Daoy (cell line): ENCODE measurements around the gene LDAH. TPM values are rescaled to one million over a fixed set of nuclear protein-coding genes. Genes with fewer than 3 reads are reported as not detected.

ENCODE experiments used
- DNase-seq: peaks from one replicate; pipeline ENCODE4 v3.0.0-alpha.2; 2015; ENCODE audit warnings: low read depth
- total RNA-seq: library from RNA; depleted of rRNA; stranded (reverse); fragments of >200 nt; shearing (Covaris generic); gene quantifications from 2 replicates; pipeline ENCODE4 v1.2.3, GENCODE V29; 2014

LDAH gene
- total RNA-seq, 1 experiment from 2014 or later, result 24.5 TPM

DNA sequence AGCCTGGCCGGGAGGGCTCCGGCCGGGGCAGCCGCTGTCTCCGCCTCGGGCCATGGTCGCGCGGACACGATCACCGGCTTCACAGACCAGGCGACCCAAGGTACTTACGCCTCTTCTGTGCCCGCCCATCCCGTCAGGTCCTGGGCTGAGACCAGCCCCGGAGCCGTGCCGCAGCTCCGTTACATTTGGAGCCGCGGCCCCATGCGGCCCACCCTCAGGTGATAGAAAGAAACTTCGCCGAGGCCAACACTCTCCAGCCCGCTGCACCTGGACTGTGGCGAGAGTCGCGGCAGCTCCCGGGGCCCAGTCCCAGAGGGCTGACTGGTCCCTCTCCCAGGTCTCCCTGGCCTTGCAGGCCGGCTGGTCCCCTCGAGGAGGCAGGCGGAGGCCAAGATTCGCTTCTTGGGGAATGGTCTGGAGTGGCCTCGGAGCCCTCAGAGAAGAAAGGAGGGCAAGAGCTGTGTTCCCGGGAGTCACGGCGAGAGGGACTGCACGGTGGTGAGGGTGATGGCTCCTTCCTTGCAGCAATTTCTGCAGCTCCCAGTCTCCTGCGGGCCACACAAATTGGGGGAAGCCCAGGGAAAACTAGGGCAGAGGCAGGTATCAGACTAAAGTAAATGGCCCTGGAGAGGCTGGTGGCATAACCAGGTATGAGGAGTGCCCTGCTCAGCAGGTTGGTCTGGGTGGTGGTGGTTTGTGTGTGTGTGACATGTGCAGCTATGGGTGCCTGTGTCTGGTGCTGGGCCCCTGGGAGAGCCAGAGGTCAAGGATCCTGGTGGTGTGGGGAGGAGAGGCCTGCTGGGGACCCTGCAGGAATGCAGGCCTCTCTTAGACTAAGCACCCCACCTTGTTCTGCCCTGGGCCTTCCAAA, 155.1 kb downstream of the LDAH start:
- DNase-seq, result no peak

DNA sequence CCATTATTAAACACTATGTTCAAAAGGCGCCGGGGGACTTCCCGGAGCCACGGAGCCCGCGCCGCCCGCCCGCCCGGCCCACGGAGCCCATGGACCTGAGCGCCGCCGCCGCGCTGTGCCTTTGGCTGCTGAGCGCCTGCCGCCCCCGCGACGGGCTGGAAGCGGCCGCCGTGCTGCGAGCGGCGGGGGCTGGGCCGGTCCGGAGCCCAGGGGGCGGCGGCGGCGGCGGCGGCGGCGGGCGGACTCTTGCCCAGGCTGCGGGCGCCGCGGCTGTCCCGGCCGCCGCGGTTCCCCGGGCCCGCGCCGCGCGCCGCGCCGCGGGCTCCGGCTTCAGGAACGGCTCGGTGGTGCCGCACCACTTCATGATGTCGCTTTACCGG, 155.8 kb downstream of the LDAH start:
- DNase-seq, result no peak

DNA sequence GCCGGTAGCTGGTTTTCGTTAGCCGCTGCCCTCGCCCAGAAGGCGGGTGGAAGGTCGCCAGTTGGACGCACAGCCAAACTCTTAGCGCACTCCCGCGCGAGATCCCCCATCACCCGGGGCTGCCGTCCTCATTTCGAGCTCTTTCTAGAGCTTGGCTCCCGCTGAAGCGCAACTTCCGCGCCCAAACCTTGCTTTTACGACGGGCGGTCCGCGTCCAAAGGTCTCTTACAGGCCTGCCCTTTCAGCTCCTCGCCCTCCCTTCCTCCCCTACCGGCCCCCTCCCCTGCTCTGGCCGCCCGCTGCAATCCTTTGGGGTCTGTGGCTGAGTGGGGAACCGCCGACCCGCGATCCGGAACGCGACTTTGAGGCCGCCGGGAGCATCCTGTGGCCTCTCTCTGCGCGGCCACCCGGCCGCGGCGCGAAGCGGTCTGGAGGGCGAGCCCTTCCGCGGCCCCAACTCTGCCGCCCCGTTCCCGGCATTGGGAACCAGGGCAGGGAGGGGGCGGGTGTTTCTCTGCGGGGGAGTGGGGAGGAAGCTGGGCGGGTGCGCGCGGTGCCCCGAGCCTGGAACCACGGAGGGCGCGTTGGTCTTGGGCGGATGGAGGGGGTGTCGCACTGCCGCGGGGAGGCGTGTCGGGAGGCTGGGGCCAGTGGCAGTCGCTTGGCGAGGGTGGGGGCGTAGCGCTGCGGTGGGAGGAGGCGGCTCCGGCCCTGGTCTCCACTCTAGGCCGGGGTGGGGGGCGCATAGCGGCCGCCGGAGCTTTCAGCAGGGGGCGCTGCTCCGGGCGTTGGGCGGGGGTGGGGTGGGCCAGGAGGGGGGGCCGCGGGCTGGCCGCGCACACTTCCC, 156.4 kb downstream of the LDAH start, which contains the start of gene GDF7:
GDF7 (plus strand) TSS at position 841 of the 847 bp plus-strand sequence. CDS start 96 bp downstream, outside the sequence.
- DNase-seq, result peak; percentile 37

DNA sequence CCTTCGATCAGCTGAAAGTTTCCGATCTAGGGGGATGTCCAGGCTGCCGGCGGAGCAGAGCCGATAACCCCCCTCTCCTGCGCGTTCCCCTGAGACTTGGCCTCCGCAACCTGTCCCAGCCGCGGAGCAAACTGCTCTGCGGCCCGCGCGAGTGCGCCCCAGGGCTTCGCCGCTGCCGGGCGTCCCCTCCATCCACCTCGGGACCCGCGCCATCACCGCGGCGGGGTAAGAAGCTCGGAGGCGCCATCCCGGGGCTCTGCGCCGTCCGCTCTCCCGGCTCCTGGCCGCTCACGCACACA, 156.9 kb downstream of the LDAH start:
- DNase-seq, result peak; percentile 35

DNA sequence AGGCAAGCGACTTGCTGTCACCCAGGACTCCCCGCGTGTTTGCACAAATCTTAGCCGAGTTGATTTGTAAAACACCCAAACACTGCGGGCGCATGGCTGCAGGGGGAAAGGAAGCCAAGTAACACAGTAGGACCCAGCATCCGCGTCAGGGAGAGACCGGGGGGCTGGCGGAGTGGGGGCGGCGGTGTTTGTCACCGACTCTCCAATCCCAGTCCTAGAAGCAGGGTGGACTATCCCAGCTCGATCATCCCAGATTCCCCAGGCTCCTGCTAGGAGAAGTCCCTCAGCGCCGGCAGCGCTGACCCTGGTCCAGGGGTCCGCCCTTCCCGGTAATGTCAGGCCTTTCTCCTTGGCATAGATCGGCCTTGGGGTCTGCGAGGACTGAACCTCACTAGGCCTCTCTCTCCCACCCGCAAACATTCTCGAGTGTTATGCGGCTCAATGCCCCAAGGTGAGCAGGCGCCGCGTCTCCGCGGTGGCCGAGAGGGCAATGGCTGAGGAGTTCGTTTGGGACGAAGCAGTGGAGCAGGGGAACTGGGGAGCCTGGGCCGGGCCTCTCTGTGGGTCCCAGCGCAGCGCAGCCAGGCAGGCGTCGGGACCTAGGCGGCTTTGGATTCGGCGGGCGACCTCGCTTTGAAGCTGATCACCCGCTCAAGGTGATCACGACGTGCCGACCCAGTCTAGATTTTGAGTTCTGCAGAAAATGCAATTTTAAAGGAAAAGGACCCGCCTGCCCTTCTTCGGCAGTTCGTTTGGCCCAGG, 157.5 kb downstream of the LDAH start:
- no peak for DNase-seq

DNA sequence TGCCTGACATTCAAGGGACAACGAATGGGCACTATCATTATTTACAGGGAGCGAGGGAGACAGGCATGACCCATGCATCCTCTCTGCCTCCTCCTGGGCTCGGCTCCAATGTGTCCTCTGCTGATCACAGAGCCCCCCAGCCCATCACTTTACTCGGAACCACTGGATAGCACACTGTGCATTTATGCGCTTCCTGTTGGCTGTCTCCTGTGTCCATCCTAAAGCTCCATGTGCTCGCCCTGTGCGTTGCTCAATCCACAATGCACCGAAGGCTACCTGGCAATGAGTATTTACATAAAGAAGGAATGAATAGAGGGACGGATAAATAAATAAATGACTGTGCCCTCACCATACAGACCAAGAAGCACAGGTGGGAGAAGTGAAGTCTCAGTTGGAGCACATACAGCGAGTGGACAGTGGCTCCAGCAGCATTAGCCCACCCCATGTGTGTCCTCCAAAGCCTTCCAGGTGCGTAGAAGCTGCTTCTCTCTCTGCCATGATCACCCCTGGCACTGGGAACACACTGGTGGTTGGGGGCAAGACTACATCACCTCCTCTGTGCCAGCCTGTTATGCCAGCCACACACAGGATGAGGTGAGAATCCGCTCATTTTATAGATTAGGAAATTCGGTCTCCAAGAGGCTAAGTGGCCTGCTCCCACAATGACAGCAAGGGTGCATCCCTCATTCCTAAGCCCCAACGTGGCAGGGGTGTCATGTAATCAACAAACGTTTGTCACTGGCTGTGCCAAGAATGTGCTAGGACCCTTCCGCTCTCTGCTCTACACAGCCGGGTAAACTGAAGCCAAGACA, 158.3 kb downstream of the LDAH start:
- no peak for DNase-seq

DNA sequence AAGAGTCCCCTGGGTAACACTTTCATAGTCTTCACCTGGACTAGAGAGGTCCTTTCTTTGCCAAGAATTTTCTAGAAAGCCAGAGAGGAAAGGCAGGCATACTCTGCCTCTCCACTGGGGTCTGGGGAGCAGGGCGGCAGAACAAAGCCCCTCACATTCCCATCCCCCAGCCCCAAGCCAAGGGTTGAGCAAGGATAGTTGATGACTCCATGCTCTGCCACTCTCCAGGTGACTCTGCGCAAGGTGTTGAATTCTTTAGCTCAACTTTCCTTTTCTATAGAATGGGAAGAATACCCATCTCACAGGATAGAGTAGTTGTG, 158.9 kb downstream of the LDAH start:
- DNase-seq, result no peak

DNA sequence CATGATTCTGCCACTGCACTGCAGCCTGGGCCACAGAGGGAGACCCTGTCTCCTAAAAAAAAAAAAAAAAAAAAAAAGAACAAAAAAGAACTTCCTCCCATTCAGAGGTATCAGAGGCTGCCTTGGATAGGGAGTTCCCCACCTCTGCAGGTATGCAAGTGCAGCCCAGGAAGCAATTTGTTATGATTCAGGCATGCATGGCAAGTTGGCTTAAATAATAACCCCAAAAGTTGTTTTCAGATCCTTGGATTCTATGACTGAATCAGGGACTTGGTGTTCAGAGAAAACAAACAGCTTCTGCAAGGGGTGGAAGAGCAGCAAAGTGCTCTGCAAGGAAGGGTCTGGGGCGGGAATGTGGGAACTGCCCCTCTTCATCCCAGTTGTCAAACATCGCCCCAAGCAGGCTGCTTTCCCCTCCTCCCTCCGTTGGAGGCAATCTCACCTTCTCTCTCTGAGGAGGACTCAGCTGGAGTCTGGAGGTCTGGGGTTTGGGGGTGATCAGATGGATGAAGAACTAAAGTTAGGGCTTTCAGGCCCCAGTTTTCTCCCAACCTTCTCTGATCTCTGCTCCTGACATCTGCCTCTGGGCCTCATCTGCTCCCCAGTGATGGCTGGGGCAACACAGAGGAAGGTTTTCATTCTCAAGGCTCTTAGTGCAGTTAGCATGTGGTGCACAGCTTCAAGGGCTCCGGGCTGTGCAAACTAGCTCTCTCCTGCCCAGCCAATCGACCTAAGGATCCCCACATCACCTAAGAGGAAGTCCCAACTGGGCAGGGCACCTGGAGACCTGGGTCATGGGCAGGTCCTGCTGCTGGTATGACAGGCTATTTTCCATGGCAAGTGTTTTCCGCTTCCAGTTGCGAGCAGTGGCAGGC, 159.5 kb downstream of the LDAH start:
- DNase-seq, result no peak

DNA sequence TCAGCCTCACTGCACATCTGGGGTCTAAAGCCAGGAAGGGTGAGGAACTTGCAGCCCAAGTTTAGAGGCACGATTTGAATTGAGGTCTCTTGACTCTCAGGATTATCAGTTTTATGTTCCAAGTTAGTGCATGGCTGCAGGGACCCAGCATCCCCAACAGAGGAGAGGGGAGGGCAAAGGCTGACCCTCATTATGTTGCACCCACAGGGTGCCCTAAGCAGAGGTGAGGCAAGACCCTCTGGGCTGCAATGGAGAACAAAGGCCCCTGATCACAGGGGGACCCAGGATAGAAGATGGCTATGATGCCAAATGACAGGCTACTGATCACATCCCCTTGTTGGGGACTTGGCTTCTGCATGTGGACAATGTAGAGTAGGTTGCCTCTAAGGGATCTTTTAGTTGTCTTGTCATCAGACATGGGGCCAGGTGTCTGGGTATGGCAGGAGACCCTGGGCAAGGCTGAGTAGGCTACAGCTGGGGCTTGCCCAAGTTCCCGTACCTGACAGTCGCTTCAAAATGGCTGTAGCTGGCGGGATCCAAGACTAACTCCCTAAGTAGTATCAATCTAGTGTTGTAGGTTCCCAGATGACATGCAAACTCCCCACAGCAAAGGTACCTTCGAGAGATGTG, 160.5 kb downstream of the LDAH start:
- DNase-seq, result no peak

DNA sequence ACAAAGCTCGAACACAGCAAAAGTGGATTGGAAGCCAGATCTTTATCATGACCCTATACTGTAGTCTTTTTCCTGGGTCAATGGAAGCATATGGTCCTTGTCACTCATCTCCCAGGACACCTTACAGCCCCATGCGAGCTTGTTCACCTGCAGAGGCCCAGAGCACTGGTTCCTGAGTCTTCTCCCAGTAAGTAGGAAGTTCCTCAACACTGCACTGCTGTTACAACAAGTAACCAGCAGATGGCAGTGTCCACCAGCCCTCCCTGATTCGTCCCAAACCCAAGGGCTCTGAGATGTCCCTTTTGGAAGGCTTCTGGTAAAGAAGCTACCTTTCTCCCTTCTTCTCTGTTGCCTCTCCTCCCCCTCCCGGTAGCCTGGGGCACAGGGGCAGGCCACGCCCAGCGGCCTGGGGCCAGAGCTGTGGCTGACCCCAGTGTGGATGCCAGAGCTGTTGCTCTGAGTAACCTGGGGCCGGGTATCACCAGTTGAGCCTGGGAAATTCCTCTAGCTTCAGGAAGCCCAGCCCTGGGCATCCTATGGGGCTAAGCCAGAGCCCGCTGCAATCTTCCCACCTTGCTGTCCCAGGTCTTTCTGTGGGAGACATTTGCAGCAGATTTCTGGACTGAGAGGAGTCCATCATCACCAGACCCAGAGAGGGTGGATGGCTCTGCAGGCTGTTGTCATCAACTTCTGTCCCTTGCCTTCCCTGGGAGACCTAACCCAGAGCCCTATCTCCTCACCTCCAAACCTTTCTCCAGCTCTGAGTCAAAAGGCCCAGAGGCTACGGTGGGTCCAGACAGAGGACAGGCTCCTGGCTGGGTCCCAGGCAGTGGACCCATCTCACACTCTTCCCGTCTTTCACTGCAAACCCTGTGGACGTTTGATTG, 161.2 kb downstream of the LDAH start:
- DNase-seq, result peak; percentile 82

DNA sequence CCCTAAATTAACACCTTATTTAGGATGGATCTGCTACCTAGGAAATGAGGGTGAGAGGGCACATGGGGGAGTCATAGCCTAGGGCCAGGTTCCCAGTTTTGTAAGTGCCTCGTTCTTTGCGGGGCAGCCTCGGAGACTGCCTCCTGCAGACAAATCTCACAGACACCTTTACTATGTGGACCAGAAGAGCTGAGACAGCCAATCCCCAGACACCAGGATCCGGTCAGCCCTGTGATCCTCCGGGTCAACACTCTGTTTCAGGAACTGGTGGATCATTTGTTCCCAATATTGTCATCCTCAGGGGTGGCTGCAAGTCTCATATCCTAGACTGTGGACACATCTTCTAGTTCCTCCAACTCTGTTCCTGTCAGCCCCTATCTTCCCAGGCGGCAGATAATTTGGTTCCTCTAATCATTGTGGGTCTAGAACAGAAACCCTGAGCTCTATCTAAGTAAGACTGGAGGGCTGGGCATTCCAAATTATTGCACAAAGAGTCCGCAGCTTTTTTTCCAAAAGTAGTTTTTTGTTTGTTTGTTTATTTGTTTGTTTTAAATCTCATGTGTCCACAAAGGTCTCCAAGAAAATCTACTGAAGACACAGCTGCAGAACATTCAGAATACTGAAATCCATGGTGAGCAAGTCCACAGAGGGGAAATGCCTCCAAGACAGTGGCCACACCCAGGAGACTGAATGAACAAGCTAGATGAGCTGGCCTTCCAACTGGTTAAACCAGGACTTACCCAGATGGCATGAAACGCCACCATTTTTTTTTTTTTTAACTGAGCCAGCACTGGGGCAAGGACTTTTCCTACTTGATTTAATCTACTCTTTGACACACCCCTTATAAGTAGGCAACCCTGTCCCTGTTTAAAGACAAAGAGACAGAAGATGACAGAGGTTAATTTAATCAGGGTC, 162.1 kb downstream of the LDAH start:
- no peak for DNase-seq

DNA sequence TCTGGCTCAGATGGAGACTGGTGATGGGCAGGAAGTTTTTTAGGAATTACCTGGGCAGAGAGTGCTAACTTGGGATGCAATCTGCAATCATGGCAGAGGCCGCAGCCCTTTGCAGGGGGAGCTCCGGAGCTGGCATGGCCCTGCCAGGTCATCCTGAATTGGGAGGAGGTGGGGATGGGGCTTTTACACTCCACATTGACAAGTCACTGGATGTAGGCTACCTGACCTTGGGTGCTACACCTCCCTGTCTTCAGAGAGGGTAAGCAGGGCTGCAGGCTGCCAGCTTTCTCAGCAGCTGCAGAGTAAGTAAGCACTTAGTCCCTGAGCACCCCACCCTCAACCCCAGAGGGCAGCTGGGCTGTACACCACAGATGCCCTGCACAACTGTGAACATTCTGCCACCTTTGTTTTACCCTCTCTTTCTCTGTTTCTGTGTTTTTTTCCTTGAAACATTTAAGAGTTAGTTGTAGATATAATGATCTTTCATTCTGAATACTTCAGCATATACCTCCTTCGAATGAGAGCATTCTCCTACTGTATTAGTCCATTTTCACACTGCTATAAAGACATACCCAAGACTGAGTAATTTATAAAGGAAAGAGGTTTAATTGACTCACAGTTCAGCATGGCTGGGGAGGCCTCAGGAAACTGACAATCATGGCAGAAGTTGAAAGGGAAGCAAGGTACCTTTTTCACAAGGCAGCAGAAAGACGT, 165.2 kb downstream of the LDAH start:
- no peak for DNase-seq

DNA sequence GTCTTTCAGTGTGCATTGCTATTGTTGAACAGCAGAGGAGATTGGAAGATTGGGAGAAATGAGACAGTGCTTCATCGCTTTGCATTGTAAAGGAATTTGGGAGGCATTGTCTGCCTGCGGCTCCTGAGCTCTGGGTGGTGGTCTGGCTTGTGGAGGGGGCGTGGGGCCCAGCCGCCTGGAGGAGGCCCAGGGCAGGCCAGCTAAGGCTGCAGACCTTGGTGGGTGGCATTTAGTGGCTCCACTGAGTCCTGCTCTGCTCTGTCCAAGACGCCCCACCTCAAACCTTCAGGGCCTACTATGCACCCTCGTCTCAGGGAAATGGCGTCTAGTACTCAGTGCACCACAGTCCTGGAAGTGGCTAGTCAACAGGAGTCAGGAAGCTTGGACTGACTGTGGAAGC, 166.3 kb downstream of the LDAH start:
- no peak for DNase-seq

DNA sequence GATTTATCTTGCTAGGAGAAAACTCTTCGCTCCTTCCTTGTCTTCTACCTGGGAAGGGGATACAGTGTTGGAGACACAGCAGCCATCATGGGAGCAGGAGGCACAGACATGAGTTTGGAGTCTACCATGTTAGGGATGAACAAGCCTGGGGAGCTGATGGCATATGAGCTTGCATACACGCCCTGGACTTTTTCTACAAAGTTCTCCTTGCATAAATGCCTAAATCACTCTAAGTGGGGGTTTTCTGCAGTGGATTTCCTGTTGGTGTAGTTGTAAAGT, 168.4 kb downstream of the LDAH start:
- DNase-seq, result no peak

DNA sequence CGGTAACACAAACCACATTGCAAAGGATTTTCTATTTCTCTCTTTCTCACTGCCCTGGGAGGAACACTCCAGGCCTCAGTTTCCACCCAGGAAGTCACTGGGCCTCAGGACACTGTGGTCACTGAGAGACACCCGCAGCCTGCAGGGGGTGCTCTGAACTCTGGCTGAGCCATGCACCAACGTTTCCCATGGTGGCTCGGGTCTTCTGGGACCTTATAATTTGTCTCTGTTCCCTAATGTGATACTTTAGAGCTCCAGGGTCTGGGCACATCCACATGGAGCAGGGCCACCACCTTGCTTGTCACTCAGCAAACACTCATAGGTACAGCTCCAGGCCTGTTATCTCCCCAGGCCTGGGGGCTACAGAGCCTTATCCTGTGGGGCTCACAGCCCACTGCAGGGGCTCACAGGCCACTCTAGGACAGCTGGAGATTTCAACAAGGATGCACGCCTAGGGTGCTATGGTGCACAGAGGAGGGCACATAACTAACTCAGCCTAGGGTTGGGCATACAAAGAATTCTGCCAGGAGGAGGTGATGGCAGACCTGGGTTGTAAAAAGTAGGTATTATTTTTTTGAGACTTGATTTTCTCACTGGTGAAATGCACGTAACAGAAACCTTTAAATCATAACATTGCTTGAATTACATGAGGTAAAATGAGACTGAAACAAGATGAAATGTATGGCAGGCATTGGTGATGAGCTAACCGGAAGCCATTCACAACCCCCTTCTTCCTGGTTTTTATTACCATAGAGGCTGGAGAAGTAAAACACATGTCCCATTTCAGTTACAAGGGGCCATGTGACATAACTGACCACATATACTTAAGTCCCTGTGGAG, 169.0 kb downstream of the LDAH start:
- no peak for DNase-seq

DNA sequence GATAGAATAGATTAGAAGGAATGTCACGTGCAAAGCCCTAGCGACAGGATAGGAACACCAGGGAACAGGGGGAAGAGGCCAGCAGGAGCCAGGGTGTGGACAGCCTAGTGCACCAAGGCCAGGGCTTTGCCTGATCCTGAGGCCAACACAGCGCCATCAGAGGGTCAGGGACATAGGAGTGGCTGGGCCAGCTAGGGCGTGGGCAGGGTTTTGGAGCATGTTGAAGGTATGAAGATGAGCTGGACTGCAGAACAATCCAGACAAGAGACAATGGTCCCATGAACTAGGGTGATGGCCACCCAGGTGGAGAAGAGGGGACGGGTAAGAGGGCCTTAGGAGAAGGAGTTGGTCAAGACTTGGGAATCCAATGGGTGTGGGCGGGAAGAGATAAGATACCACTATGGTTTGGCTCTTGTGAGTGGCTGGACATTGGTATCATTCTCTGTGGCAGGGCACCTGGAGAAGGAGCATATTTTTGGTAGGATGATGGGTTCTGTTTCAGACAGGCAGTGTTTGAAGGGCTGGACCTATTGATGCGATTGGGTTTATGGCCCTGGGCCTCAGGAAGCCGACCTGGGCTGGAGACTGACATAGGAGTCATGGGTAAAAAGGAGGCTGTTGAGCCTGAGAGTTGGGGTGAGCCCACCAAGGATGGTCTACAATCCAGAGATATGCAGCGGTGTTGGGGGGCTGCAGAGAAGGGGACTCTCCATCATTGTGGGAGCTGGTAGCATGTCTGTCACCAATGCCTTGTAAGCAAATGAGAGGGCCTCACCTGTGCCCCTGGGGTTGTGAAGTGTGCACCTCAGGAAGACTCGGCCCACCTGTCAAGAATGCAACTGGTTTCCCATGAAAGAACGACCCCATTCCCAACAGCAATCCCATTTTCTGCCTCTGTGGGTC, 170.0 kb downstream of the LDAH start:
- DNase-seq, result no peak
